IMR-90 (cell line): ENCODE data around the gene PSMB5. TPM values are rescaled to one million over a fixed set of nuclear protein-coding genes. Genes with fewer than 3 reads are reported as not detected.

Experiments used
- ATAC-seq: fragments of 200-7000 bp; cut with Tn5 transposase; 2 replicates; pipeline ENCODE4 v1.9.1; 2020; ENCODE audit warnings: low read depth, mild to moderate bottlenecking, moderate library complexity
- BruUV-seq: library from RNA; stranded (reverse); fragments of 400-500 nt; replicated peaks from 2 replicates; lab custom pipeline; 2021; lab: Mats Ljungman, UMichigan
- CTCF ChIA-PET: fragments of 300-600 bp; formaldehyde crosslinking; extraction: SDS; loops from one replicate; lab custom pipeline; 2021; ENCODE audit warnings: antibody characterized with exemption; lab: Yijun Ruan, JAX
- POLR2A ChIA-PET: fragments of 300-600 bp; sonication (Branson Sonifier 250); formaldehyde crosslinking; loops from one replicate; lab custom pipeline; 2022; ENCODE audit warnings: antibody characterized with exemption; ENCODE audit not compliant: unreplicated experiment; lab: Charles Lee
- DNase-seq: peaks from one replicate; pipeline ENCODE4 v3.0.0; 2013
- H2AFZ ChIP-seq: replicated peaks from 2 replicates; pipeline ENCODE3; 2013; ENCODE audit warnings: low read length, mild to moderate bottlenecking; ENCODE audit not compliant: poor library complexity
- H2AK5ac ChIP-seq: 2 replicates; pipeline ENCODE4 v1.6.1; 2013; ENCODE audit warnings: low read depth, low read length, inconsistent platforms
- H2AK9ac ChIP-seq: replicated peaks from 2 replicates; pipeline ENCODE3; 2013; ENCODE audit warnings: mild to moderate bottlenecking, low read depth, low read length, moderate library complexity; ENCODE audit not compliant: poor library complexity
- H2BK120ac ChIP-seq: 2 replicates; pipeline ENCODE4 v1.6.1; 2013; ENCODE audit warnings: low read depth, low read length, inconsistent platforms
- H2BK15ac ChIP-seq: 3 replicates; pipeline ENCODE4 v1.6.1; 2013; ENCODE audit warnings: low read depth, low read length, inconsistent platforms
- H2BK20ac ChIP-seq: 2 replicates; pipeline ENCODE4 v1.6.1; 2013; ENCODE audit warnings: low read depth, mild to moderate bottlenecking, inconsistent platforms, low read length, moderate library complexity
- H2BK5ac ChIP-seq: 2 replicates; pipeline ENCODE4 v1.6.1; 2013; ENCODE audit warnings: mild to moderate bottlenecking, low read depth, low read length, inconsistent platforms; ENCODE audit not compliant: poor library complexity, severe bottlenecking
- H3K14ac ChIP-seq: replicated peaks from 2 replicates; pipeline ENCODE4 v1.6.1; 2013; ENCODE audit warnings: low read depth, low read length, inconsistent platforms
- H3K18ac ChIP-seq: 2 replicates; pipeline ENCODE4 v1.6.1; 2013; ENCODE audit warnings: low read depth, low read length, control low read depth
- H3K23ac ChIP-seq: 2 replicates; pipeline ENCODE4 v1.6.1; 2013; ENCODE audit warnings: low read depth, low read length, inconsistent platforms
- H3K27ac ChIP-seq: 2 replicates; pipeline ENCODE4 v1.5.1; 2013; ENCODE audit warnings: mild to moderate bottlenecking, control low read depth, low read length; ENCODE audit not compliant: insufficient read depth
- H3K27me3 ChIP-seq: 2 replicates; pipeline ENCODE4 v1.6.1; 2013; ENCODE audit warnings: low read length; ENCODE audit not compliant: control insufficient read depth, insufficient read depth
- H3K36me3 ChIP-seq: 2 replicates; pipeline ENCODE4 v1.6.1; 2013; ENCODE audit warnings: low read length, mixed read lengths; ENCODE audit not compliant: control insufficient read depth, insufficient read depth
- H3K4ac ChIP-seq: 2 replicates; pipeline ENCODE4 v1.6.1; 2013; ENCODE audit warnings: low read depth, low read length, inconsistent platforms
- H3K4me1 ChIP-seq: 2 replicates; pipeline ENCODE4 v1.6.1; 2013; ENCODE audit warnings: low read length, mixed read lengths; ENCODE audit not compliant: control insufficient read depth, insufficient read depth
- H3K4me2 ChIP-seq: 2 replicates; pipeline ENCODE4 v1.6.1; 2013; ENCODE audit warnings: low read depth, mild to moderate bottlenecking, control low read depth, low read length, moderate library complexity
- H3K4me3 ChIP-seq: 2 replicates; pipeline ENCODE4 v1.5.1; 2013; ENCODE audit warnings: low read depth, mild to moderate bottlenecking, control low read depth, low read length, moderate library complexity; ENCODE audit not compliant: insufficient read depth
- H3K56ac ChIP-seq: 2 replicates; pipeline ENCODE4 v1.6.1; 2013; ENCODE audit warnings: low read length, inconsistent platforms; ENCODE audit not compliant: insufficient read depth; ENCODE audit errors: extremely low read depth
- H3K79me1 ChIP-seq, 2 experiments: 2 replicates each; pipeline ENCODE4 v1.6.1; 2013; ENCODE audit warnings: low read length in 2 of 2, inconsistent platforms in 1 of 2, low read depth in 1 of 2
- H3K9ac ChIP-seq: 2 replicates; pipeline ENCODE4 v1.6.1; 2013; ENCODE audit warnings: low read depth, low read length, control low read depth
- H3K9me1 ChIP-seq: 2 replicates; pipeline ENCODE4 v1.6.1; 2013; ENCODE audit warnings: low read length, inconsistent platforms; ENCODE audit not compliant: insufficient read depth
- H3K9me3 ChIP-seq: 2 replicates; pipeline ENCODE4 v1.6.1; 2013; ENCODE audit warnings: low read length; ENCODE audit not compliant: control insufficient read depth, insufficient read depth
- H4K20me1 ChIP-seq: 2 replicates; pipeline ENCODE4 v1.6.1; 2013; ENCODE audit warnings: low read length, inconsistent platforms; ENCODE audit not compliant: insufficient read depth
- H4K5ac ChIP-seq: 2 replicates; pipeline ENCODE4 v1.6.1; 2013; ENCODE audit warnings: mild to moderate bottlenecking, low read depth, low read length, control low read depth
- H4K8ac ChIP-seq, 2 experiments: 2 replicates each; pipeline ENCODE4 v1.6.1; 2013; ENCODE audit warnings: low read depth in 2 of 2, low read length in 2 of 2, control low read depth in 1 of 2, inconsistent platforms in 1 of 2
- H4K91ac ChIP-seq: 2 replicates; pipeline ENCODE4 v1.6.1; 2013; ENCODE audit warnings: low read depth, low read length, inconsistent platforms; ENCODE audit not compliant: insufficient read depth
- CEBPB ChIP-seq: IDR thresholded peaks from 2 replicates; pipeline ENCODE4 v1.6.1; 2012; ENCODE audit warnings: low read depth, low read length, improper control_type of control experiment
- ELK1 ChIP-seq: fragments of 150-350 bp; IDR thresholded peaks from 2 replicates; pipeline ENCODE4 v1.6.1; 2016; ENCODE audit warnings: low read depth, mild to moderate bottlenecking, low read length, moderate library complexity, borderline replicate concordance
- FOS ChIP-seq: fragments of 150-350 bp; IDR thresholded peaks from 2 replicates; pipeline ENCODE4 v1.6.1; 2016; ENCODE audit warnings: low read depth, low read length
- MAFK ChIP-seq: IDR thresholded peaks from 2 replicates; pipeline ENCODE4 v1.6.1; 2012; ENCODE audit warnings: low read depth, low read length, improper control_type of control experiment
- MAZ ChIP-seq: IDR thresholded peaks from 2 replicates; pipeline ENCODE4 v1.6.1; 2012; ENCODE audit warnings: low read depth, mild to moderate bottlenecking, low read length, improper control_type of control experiment, moderate library complexity, borderline replicate concordance
- MXI1 ChIP-seq: IDR thresholded peaks from 2 replicates; pipeline ENCODE4 v1.6.1; 2012; ENCODE audit warnings: low read depth, mild to moderate bottlenecking, low read length, moderate library complexity, borderline replicate concordance
- NFE2L2 ChIP-seq: fragments of 150-350 bp; IDR thresholded peaks from 2 replicates; pipeline ENCODE4 v1.6.1; 2016; ENCODE audit warnings: low read depth, mild to moderate bottlenecking, low read length
- RAD21 ChIP-seq: IDR thresholded peaks from 2 replicates; pipeline ENCODE4 v1.6.1; 2012; ENCODE audit warnings: low read length, improper control_type of control experiment
- RCOR1 ChIP-seq: IDR thresholded peaks from 2 replicates; pipeline ENCODE4 v1.6.1; 2012; ENCODE audit warnings: mild to moderate bottlenecking, low read length, improper control_type of control experiment; ENCODE audit not compliant: insufficient replicate concordance
- SMC3 ChIP-seq: fragments of 150-350 bp; IDR thresholded peaks from 2 replicates; pipeline ENCODE4 v1.6.1; 2016; ENCODE audit warnings: low read depth, mild to moderate bottlenecking, antibody characterized with exemption, low read length, moderate library complexity
- WGBS, 2 experiments: methylation state at CpG; one replicate each; pipeline versions ENCODE4 v1.1.5 to v1.1.7; 2013; ENCODE audit warnings: missing lambda C conversion rate in 2 of 2; ENCODE audit not compliant: insufficient read length in 1 of 2; ENCODE audit errors: extremely low coverage in 2 of 2; 5-methylcytosine and 5-hydroxymethylcytosine counted together
- dilution Hi-C: fragments of 300-500 bp; cut with HindIII; formaldehyde crosslinking; loops from one replicate; pipeline ENCODE4 v1.14.3; 2018; ENCODE audit warnings: low sequenced_read_pairs; ENCODE audit not compliant: unreplicated experiment
- in situ Hi-C: fragments of 300-500 bp; cut with MboI; formaldehyde crosslinking; loops from 3 replicates; pipeline ENCODE4 v1.14.3; 2019; ENCODE audit warnings: low sequenced_read_pairs, inconsistent platforms, mixed read lengths
- intact Hi-C: fragments of 100-400 bp; cut with micrococcal nuclease; formaldehyde crosslinking; loops from 2 replicates; pipeline ENCODE4 v1.10.0; 2022
- polyA plus RNA-seq, 3 experiments: library from polyadenylated mRNA; depleted of rRNA; stranded (reverse); fragments of >200 nt; gene quantifications; 2 replicates each; pipeline ENCODE4 v1.2.3, GENCODE V29; 2012; ENCODE audit warnings: low replicate concordance in 1 of 3
- total RNA-seq: library from RNA; depleted of rRNA; stranded (reverse); fragments of >200 nt; gene quantifications from 2 replicates; pipeline ENCODE4 v1.2.3, GENCODE V29; 2012
- TF ChIP-seq, protein P1 (sequence below): conservative IDR thresholded peaks from 2 replicates; pipeline ENCODE4 v1.5.1; 2012; ENCODE audit warnings: mild to moderate bottlenecking, low read depth, low read length, improper control_type of control experiment
- TF ChIP-seq, protein P2 (sequence below): fragments of 150-350 bp; IDR thresholded peaks from 2 replicates; pipeline ENCODE4 v1.6.1; 2017; ENCODE audit warnings: mild to moderate bottlenecking, antibody characterized with exemption, low read length, low read depth

PSMB5 gene
- total and polyA plus RNA-seq, 2 of the 4 experiments (the other 2 are of a cell fraction), result 310 to 321 TPM

DNA sequence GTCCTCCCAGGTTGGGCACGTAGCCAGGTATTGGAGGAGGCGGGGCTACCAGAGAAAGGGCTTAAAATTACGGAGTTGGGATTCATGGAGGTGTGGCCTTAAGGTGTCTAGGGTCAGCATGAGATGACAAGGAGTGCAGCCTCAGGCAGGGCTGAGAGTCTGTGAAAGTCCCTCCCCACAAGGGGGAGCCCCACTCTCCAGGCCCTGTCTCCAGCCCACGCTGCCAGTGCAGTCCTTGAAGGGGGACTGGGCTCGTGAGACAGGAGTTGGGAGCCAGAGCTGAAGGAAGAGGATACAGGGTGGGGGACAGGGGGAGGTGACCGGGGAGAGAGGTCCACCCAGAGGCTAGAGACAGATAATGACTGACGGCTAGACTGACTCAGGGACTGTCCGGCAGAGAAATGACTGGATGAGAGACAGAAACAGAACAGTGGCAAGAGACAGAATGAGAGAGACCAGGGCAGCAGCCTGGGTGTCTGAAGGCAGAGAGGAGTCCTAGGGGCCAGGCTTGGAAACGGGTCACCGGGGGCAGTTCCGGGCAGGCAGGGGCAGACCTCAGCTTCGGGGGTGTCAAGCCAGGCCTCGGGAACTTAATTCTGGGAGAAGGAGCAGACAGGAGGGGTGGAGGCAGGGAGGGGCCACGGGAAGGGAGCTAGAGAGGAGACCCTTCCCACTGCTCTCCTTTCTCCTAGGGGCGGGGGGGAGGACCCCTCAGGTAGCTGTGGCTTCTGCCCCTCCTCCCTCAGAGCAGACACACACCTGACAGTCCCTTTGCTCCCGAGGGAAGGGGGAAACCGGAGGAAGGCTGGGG is 21.6 kb upstream of the PSMB5 start:
- dilution Hi-C loops, result no loop called here
- ATAC-seq, result peak; percentile 70
- BruUV-seq, result no TSS peak

More for the DNA sequence above, 21.6 kb upstream of the PSMB5 start:
- no peak overlapping the region for H2BK20ac ChIP-seq
- POLR2A ChIA-PET, result no interaction called here
- H3K79me1 ChIP-seq, result peaks cover 0 to 34% of the 10 kb centered on the region in 2 experiments; a peak in 3 of 4 replicates
- no peak overlapping the region for H2BK15ac ChIP-seq
- in situ Hi-C loops, result no loop called here
- peak overlapping the region; percentile 14; the same call in 1 of the 2 replicates for H3K4ac ChIP-seq
- H2AK5ac ChIP-seq, result peak overlapping the region; percentile 52
- TF ChIP-seq MXI1 (0 out of 2 replicates have a peak, but pooled peaks have one; percentile 31), RAD21 (peak; percentile 54), NFE2L2 (no peak), ELK1 (no peak), RCOR1 (no peak), MAFK (no peak), SMC3 (peak; percentile 61), MAZ (peak; percentile 48; the same call in 1 of the 2 replicates), CEBPB (no peak), FOS (no peak)
- TF ChIP-seq, protein P1, sequence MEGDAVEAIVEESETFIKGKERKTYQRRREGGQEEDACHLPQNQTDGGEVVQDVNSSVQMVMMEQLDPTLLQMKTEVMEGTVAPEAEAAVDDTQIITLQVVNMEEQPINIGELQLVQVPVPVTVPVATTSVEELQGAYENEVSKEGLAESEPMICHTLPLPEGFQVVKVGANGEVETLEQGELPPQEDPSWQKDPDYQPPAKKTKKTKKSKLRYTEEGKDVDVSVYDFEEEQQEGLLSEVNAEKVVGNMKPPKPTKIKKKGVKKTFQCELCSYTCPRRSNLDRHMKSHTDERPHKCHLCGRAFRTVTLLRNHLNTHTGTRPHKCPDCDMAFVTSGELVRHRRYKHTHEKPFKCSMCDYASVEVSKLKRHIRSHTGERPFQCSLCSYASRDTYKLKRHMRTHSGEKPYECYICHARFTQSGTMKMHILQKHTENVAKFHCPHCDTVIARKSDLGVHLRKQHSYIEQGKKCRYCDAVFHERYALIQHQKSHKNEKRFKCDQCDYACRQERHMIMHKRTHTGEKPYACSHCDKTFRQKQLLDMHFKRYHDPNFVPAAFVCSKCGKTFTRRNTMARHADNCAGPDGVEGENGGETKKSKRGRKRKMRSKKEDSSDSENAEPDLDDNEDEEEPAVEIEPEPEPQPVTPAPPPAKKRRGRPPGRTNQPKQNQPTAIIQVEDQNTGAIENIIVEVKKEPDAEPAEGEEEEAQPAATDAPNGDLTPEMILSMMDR, result peak; percentile 76
- TF ChIP-seq, protein P2, sequence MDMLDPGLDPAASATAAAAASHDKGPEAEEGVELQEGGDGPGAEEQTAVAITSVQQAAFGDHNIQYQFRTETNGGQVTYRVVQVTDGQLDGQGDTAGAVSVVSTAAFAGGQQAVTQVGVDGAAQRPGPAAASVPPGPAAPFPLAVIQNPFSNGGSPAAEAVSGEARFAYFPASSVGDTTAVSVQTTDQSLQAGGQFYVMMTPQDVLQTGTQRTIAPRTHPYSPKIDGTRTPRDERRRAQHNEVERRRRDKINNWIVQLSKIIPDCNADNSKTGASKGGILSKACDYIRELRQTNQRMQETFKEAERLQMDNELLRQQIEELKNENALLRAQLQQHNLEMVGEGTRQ, result no peak
- peak overlapping the region; percentile 72 for H3K9ac ChIP-seq
- CTCF ChIA-PET, result interaction anchor here (0.7 to 1.3 kb wide), 5 partner anchors 12 to 111 kb away, joined by 3 to 4 read pairs (median 3); no protein-coding TSS in a partner anchor
- H3K56ac ChIP-seq, result no peak overlapping the region
- no peak overlapping the region for H3K14ac ChIP-seq
- no peak overlapping the region for H4K5ac ChIP-seq
- peaks cover 13% of the 10 kb centered on the region for H4K20me1 ChIP-seq
- H3K4me2 ChIP-seq, result peak overlapping the region; percentile 75
- H2AK9ac ChIP-seq, result peak overlapping the region; percentile 95
- peaks cover 28% of the 10 kb centered on the region for H3K36me3 ChIP-seq
- H2AFZ ChIP-seq, result peak overlapping the region; percentile 89
- peak overlapping the region; percentile 67 for H3K23ac ChIP-seq
- no peaks in the 10 kb centered on the region for H3K9me1 ChIP-seq
- no peak overlapping the region; the same call in 1 of the 2 replicates for H3K27ac ChIP-seq
- H3K4me1 ChIP-seq, result peaks cover 11% of the 10 kb centered on the region; the same call in 1 of the 2 replicates
- no peak overlapping the region; a peak in 1 of 4 replicates for H4K8ac ChIP-seq
- intact Hi-C loops, result loop anchor here (1.0 to 2.0 kb wide), 2 partner anchors 53 to 492 kb away; no protein-coding TSS in a partner anchor
- WGBS, 2 experiments, result 0% methylated on average over 8 of the region's 17 CpGs; no CpG with 5 or more reads in 1 of the 2 experiments
- H2BK120ac ChIP-seq, result no peak overlapping the region
- peak; percentile 65 for DNase-seq
- no peak overlapping the region for H2BK5ac ChIP-seq
- H3K9me3 ChIP-seq, result no peaks in the 10 kb centered on the region
- H3K4me3 ChIP-seq, result peak overlapping the region; percentile 62
- H4K91ac ChIP-seq, result no peak overlapping the region
- H3K27me3 ChIP-seq, result no peaks in the 10 kb centered on the region
- H3K18ac ChIP-seq, result no peak overlapping the region
